Measurements from ENCODE around the gene SAMM50. TPM values are rescaled to one million over a fixed set of nuclear protein-coding genes. Genes with fewer than 3 reads are reported as not detected.

The SAMM50 gene
- total and polyA plus RNA-seq, 2 experiments from 2014 or later, result 58.6 to 60.3 TPM

- Histone ChIP-seq H3K9me2 (ENCODE audit: insufficient read depth) (no peaks in the 10 kb centered on the region), H3K4me2 (no peak overlapping the region), H3K27me3 (ENCODE audit: insufficient read depth) (no peaks in the 10 kb centered on the region), H4K20me1 (replicated peaks; ENCODE audit: insufficient read depth) (no peaks in the 10 kb centered on the region; the same call in 1 of the 2 replicates), H2AFZ (no peak overlapping the region), H3K36me3 (ENCODE audit: insufficient read depth) (peaks cover 5% of the 10 kb centered on the region), H3K4me3 (no peak overlapping the region), H3F3A (replicated peaks; ENCODE audit: low read depth) (no peaks in the 10 kb centered on the region), H3K4me1 (ENCODE audit: insufficient read depth) (no peaks in the 10 kb centered on the region), H3K27ac (ENCODE audit: low read depth) (no peak overlapping the region), H3K79me2 (replicated peaks; ENCODE audit: insufficient read depth) (no peaks in the 10 kb centered on the region)
- Mint-ChIP-seq H3K4me3 (no peak overlapping the region), H3K27ac (no peak overlapping the region), H3K36me3 (ENCODE audit: low read depth) (peaks cover 68% of the 10 kb centered on the region), H3K4me1 (no peaks in the 10 kb centered on the region), H3K27me3 (ENCODE audit: insufficient read depth, low read depth, poor library complexity) (no peaks in the 10 kb centered on the region), H3K9me3 (no peaks in the 10 kb centered on the region)
- TF ChIP-seq JUNB (IDR thresholded peaks at IDR 0.05; ENCODE audit: unreplicated experiment) (no peak), ZNF462 (CRISPR knock-in tag; IDR thresholded peaks at IDR 0.05) (no peak), POLR2AphosphoS5 (IDR thresholded peaks at IDR 0.05; ENCODE audit: low read depth) (no peak), ZNF331 (CRISPR knock-in tag; IDR thresholded peaks at IDR 0.05; ENCODE audit: low read depth) (no peak), NANOG (IDR thresholded peaks at IDR 0.05; ENCODE audit: borderline replicate concordance) (no peak), CREB1 (CRISPR knock-in tag; IDR thresholded peaks at IDR 0.05; ENCODE audit: low read depth) (no peak), EZH2 (IDR thresholded peaks at IDR 0.05; ENCODE audit: low read depth, unreplicated experiment) (no peak), EZH2phosphoT487 (IDR thresholded peaks at IDR 0.05; ENCODE audit: unreplicated experiment) (no peak), ZNF114 (CRISPR knock-in tag; IDR thresholded peaks at IDR 0.05) (no peak), ETS1 (IDR thresholded peaks at IDR 0.05) (no peak), CTCF (conservative IDR thresholded peaks at IDR 0.05; ENCODE audit: low read depth in 2 of 2) (no peak), REST (IDR thresholded peaks at IDR 0.05; ENCODE audit: unreplicated experiment) (no peak), STAT1 (IDR thresholded peaks at IDR 0.05; ENCODE audit: unreplicated experiment) (no peak)
- DNase-seq (ENCODE audit: low spot score) (no peak), ATAC-seq (no peak)
Measured at GRCh38 chr22:43980579-43980978, 25.3 kb downstream of the SAMM50 start.
